T-helper 2 cell (primary cell): Measurements from ENCODE around the gene BUB1.
"Not testable (repeated sequence)": the region's sequence is repeated elsewhere in the genome, so short reads cannot be mapped to it uniquely, and the experiment has no call there.

Experiments
- DNase-seq, 5 experiments: peaks; one replicate each; pipeline versions ENCODE4 v3.0.0 to v3.0.0-alpha.2; 2012 to 2022

The BUB1 gene

DNA sequence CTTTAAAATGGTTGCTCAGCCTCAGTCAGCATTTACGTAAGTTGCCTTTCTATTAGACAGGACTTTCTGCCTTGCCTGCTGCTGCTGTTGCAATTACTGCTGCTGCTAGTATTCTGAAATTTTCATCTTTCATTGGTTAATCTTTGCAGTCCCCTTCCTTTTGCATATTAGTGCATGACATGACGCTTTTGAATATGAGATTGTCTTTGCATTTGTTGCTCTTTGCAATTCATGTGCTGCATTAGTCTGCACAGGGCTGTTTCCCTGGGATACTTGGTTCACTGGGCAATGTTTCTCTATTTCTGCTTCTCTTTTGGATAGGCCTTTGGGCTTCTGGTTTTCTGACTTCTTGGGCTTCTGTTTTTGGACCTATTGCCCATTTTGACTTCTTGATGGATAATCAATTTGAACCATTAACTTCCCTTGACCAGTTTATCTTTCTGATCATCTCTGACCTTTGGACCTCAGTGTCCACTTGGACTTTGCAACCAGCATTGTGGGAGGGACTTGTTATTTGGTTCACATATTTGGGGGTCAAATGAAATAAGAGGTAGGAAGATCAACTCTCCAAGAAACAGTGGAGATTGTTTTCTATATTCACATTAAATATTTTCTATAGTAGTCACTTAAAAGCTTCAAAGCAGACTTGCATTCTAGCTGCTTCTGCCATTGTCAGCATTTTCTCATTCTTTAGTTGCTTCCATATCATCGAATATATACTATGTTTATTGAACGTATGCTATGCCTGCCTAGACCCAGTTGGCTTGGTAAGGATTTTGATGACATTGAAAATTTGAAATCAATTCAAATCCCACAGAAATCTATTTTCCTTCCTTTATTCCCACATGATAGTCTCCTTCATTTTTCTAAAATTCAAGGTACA, 12.5 kb upstream of the BUB1 start:
- DNase-seq, result no peak

- no peak for DNase-seq
Observed at GRCh38 chr2:110688594-110689091, 10.8 kb upstream of the BUB1 start.

- DNase-seq, result not testable (repeated sequence)
Observed at GRCh38 chr2:110687775-110688484, 10.1 kb upstream of the BUB1 start.

DNA sequence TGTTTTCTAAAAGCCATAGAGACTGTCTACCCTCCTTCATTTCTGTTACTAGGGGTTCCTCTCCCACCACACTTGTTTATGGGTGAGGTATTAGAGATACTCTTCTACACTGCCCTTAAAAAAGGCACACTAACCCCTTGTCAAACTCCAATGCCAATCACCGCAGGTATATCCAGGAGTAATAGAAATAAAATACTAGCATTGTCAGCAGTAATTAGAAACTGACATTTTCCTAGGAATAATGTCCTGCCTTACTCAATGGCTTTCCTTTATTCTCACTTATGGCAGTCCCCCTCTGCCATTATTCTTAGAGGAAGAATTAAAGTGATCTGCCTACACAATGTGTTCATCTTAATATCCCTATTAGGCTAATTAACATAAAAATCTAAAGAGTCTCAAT, 5.0 kb upstream of the BUB1 start:
- no peak for DNase-seq

GRCh38 chr2:110682267-110682666, 4.4 kb upstream of the BUB1 start:
- DNase-seq, result no peak

DNA sequence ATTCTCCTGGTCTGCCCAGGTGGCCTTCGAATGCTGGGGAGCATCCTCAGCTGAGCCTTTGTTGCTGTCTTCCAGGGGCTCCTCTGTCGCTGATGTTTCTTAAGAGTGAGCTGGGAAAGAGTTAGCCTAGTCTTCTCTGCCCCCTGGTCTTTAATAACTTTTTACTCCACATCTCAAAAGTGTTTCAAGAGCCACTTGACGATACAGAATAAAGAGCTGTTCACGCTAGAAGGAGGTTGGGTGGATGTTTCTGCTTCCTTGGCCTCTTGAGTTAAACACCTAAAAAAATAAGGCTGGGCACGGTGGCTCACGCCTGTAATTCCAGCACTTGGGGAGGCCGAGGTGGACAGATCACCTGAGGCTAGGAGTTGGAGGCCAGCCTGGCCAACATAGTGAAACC, 2.8 kb upstream of the BUB1 start:
- DNase-seq, result no peak

GRCh38 chr2:110679865-110680264, 2.0 kb upstream of the BUB1 start:
- no peak for DNase-seq

GRCh38 chr2:110679337-110679707, 1.5 kb upstream of the BUB1 start:
- peak in 1 of 5 experiments; percentile 22 for DNase-seq

- DNase-seq, result peak in 1 of 5 experiments; percentile 27
Observed at GRCh38 chr2:110678457-110679336, 834 bp upstream of the BUB1 start.

- DNase-seq, result peak in 1 of 5 experiments; percentile 76
Observed at GRCh38 chr2:110677080-110677479, 783 bp downstream of the BUB1 start.

DNA sequence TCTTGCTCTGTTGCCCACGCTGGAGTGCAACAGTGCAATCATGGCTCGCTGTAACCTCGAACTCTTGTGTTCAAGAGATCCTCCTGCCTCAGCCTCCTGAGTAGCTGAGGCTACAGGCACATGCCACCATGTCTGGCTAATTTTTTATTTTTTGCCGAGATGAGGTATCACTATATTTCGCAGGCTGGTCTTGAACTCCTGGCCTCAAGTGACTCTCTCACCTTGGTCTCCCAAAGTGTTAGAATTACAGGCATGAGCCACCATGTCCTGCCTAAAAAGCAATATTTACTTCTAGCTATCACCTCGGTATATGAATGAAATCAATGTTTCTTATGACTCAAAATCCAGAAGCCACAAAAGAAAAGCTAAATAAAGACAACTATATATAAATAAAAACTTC, 2.2 kb downstream of the BUB1 start:
- DNase-seq, result peak in 1 of 5 experiments; percentile 30

- peak in 2 of 5 experiments; percentile 60 to 83 for DNase-seq
Observed at GRCh38 chr2:110674620-110675555, 3.0 kb downstream of the BUB1 start.

- no peak for DNase-seq
Observed at GRCh38 chr2:110673201-110673600, 4.7 kb downstream of the BUB1 start.

DNA sequence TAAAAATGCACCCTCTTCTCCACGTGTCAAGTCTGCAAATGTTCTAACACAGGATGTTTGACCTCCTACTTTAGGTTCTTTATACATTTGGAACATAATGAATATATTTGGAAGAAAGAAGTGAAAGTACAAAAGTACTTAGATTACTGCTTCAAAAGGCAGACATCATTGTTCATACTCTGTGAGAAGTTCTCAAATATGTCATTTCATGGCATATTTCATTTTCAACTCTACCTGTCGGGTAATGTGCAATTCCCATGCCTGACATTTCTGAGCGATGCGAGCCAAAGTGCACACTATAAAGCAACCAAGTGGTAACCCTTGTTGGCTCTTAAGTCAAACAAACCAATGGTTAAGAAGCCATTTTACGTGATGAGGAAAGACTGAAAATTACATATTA, 7.0 kb downstream of the BUB1 start:
- no peak for DNase-seq

DNA sequence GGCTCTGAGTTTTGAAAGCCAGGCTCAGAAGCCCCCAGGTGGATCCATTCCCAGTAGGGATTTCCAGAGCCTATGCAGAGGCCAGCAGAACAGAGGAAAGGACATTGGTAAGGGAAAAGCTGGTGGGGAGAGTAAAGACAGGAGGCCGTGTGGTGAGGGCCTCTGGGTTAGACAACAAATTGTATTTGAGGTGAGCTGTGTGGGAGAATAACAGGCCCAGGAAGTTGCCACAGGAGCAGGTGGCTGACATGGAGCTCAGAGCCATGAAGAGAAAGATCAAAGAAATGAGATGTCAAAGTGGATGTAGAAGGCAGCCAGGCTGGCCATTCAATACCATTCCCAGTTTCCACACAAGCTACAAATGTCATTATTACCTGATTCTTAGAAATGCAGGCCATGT, 8.8 kb downstream of the BUB1 start:
- DNase-seq, result no peak

- DNase-seq, result no peak
Observed at GRCh38 chr2:110667071-110667470, 10.8 kb downstream of the BUB1 start.

- no peak for DNase-seq
Observed at GRCh38 chr2:110664135-110664534, 13.7 kb downstream of the BUB1 start.

- DNase-seq, result no peak
Observed at GRCh38 chr2:110662560-110662959, 15.3 kb downstream of the BUB1 start.

DNA sequence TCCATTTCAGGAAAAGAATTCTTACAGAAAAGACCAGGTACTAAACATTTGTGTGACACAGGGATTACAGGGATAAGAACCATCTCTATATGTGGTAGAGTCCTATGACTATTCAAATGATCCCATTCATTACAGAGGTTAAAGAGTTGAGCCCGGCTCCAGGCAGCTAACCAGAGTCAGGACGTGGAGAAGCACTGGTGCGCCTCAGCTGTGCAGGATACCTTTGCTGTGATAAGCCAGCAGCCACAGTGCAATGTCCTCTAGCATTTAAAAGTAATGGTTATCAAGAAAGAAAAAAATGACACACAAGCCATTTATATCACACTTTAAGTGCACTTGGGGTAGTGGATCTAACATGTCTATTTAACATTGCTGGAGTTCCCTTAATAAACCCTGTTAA, 17.3 kb downstream of the BUB1 start:
- no peak for DNase-seq

DNA sequence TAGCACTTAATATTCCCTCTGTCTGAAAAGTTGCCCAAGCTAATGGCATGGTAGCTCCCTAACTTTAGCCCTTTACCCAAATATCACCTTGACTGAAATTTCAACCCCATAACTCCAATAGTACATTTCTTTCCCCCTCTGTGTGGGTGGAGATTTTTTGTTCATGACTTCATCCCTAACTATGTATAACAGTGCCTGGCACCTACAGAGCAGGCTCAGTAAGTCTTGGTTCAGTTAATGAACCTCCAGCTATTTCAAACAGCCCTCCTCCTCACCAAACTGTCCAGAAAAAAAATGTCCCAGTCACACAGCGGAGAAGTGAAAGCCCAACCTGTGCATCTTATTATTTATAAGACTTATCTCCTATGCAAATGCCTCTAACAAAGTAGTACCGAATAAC, 18.6 kb downstream of the BUB1 start:
- no peak for DNase-seq

- DNase-seq, result peak in 2 of 5 experiments; percentile 7 to 89
Observed at GRCh38 chr2:110657724-110658305, 20.0 kb downstream of the BUB1 start.
